ENCODE results near the gene CEACAM8. TPM values are rescaled to one million over a fixed set of nuclear protein-coding genes. Genes with fewer than 3 reads are reported as not detected.
"Not testable (repeated sequence)": the region's sequence is repeated elsewhere in the genome, so short reads cannot be mapped to it uniquely, and the experiment has no call there.

Gene CEACAM8
- total RNA-seq, 1 donor: not detected

- DNase-seq (ENCODE audit: low read depth): no peak
- TF ChIP-seq, protein P1, sequence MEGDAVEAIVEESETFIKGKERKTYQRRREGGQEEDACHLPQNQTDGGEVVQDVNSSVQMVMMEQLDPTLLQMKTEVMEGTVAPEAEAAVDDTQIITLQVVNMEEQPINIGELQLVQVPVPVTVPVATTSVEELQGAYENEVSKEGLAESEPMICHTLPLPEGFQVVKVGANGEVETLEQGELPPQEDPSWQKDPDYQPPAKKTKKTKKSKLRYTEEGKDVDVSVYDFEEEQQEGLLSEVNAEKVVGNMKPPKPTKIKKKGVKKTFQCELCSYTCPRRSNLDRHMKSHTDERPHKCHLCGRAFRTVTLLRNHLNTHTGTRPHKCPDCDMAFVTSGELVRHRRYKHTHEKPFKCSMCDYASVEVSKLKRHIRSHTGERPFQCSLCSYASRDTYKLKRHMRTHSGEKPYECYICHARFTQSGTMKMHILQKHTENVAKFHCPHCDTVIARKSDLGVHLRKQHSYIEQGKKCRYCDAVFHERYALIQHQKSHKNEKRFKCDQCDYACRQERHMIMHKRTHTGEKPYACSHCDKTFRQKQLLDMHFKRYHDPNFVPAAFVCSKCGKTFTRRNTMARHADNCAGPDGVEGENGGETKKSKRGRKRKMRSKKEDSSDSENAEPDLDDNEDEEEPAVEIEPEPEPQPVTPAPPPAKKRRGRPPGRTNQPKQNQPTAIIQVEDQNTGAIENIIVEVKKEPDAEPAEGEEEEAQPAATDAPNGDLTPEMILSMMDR (IDR thresholded peaks at IDR 0.05; ENCODE audit: insufficient read depth, low read length): no peak
- H3K4me3 ChIP-seq (ENCODE audit: low read depth, low read length): no peak overlapping the region
Observed at GRCh38 chr19:42627916-42628315, 33.2 kb upstream of the CEACAM8 start.

DNA sequence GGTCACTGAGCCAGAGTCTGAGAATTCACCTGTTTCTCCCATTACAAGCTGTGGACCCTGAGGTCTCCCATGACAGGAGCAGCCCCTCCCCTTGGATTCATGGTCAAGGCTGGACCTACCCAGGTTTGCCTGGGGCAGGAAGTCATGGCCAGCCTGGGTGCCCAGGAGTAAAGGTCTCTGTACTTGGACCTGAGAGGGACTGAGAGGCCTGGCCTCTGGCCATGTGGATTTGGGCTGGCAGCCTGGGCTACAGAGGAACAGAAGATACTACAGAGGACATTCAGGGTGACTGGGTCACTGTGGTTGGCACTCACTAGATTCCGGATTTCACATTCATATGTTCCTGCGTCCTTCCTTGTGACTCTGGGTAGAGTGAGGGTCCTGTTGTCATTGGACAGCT, 31.5 kb upstream of the CEACAM8 start:
- no peak for DNase-seq (ENCODE audit: low read depth)
- no peak overlapping the region for H3K4me3 ChIP-seq (ENCODE audit: low read depth, low read length)
- TF ChIP-seq, protein P1 (IDR thresholded peaks at IDR 0.05; ENCODE audit: insufficient read depth, low read length): no peak

DNA sequence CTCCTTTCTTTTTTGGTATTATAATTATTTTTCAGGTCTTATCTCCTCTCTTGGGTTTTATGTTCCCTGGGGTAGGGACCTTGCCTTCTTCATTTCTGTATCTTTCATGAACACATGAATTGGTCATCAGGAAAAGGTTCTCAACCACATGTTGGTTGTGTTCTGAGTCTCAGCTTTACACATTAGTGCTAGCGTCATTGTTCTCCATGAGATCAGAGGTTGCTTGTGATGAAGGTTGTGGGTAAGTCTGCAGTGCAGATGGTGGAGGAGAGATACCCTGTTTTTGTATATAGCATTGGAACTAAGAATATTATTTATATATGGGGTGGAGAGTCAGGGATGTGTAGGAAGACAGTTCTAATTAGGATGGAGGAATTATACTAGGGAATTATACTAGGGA, 24.5 kb upstream of the CEACAM8 start:
- DNase-seq (ENCODE audit: low read depth): no peak
- TF ChIP-seq, protein P1 (IDR thresholded peaks at IDR 0.05; ENCODE audit: insufficient read depth, low read length): no peak
- no peak overlapping the region for H3K4me3 ChIP-seq (ENCODE audit: low read depth, low read length)

GRCh38 chr19:42613666-42614065, 18.9 kb upstream of the CEACAM8 start:
- H3K4me3 ChIP-seq (ENCODE audit: low read depth, low read length): no peak overlapping the region
- TF ChIP-seq, protein P1 (IDR thresholded peaks at IDR 0.05; ENCODE audit: insufficient read depth, low read length): no peak
- no peak for DNase-seq (ENCODE audit: low read depth)

- DNase-seq (ENCODE audit: low read depth); H3K4me3 ChIP-seq (ENCODE audit: low read depth, low read length): not testable (repeated sequence)
Observed at GRCh38 chr19:42610401-42610915, 15.7 kb upstream of the CEACAM8 start.

GRCh38 chr19:42606660-42607351, 12.1 kb upstream of the CEACAM8 start:
- DNase-seq (ENCODE audit: low read depth): peak; percentile 28
- H3K4me3 ChIP-seq (ENCODE audit: low read depth, low read length): no peak overlapping the region
- TF ChIP-seq, protein P1 (IDR thresholded peaks at IDR 0.05; ENCODE audit: insufficient read depth, low read length): peak; percentile 67

GRCh38 chr19:42601811-42602443, 7.2 kb upstream of the CEACAM8 start:
- no peak overlapping the region for H3K4me3 ChIP-seq (ENCODE audit: low read depth, low read length)
- peak; percentile 33 for DNase-seq (ENCODE audit: low read depth)
- TF ChIP-seq, protein P1 (IDR thresholded peaks at IDR 0.05; ENCODE audit: insufficient read depth, low read length): no peak

All from fibroblast of the aortic adventitia (primary cell).